Esophagus muscularis mucosa (tissue), 4 donors: ENCODE measurements around the gene DMPK. TPM values are rescaled to one million over a fixed set of nuclear protein-coding genes. Genes with fewer than 3 reads are reported as not detected.

ENCODE experiments used
- DNase-seq: peaks from one replicate; pipeline ENCODE4 v3.0.0-alpha.2; 2017; ENCODE audit errors: extremely low spot score
- H3K27ac ChIP-seq, 4 donors: fragments of 200-600 bp; sonication (generic); replicated peaks in 1 of 4; 1 replicate in 3 of 4; 2 replicates in 1 of 4; pipeline ENCODE4 v1.5.1; 2016 to 2019; ENCODE audit warnings: mild to moderate bottlenecking in 1 of 4
- H3K27me3 ChIP-seq, 4 donors: fragments of 200-600 bp; sonication (generic); one replicate each; pipeline versions ENCODE4 v1.5.1 to v1.6.0; 2016 to 2019
- H3K36me3 ChIP-seq, 4 donors: fragments of 200-600 bp; sonication (generic); one replicate each; pipeline ENCODE4 v1.5.1; 2016 to 2019
- H3K4me1 ChIP-seq, 4 donors: fragments of 200-600 bp; sonication (generic); one replicate each; pipeline ENCODE4 v1.5.1; 2016 to 2019
- H3K4me3 ChIP-seq, 4 donors: fragments of 200-600 bp; sonication (generic); 1 replicate in 2 of 4; 2 replicates in 2 of 4; pipeline ENCODE4 v1.5.1; 2016 to 2019; ENCODE audit warnings: mild to moderate bottlenecking in 4 of 4, moderate library complexity in 1 of 4
- H3K9me3 ChIP-seq, 4 donors: fragments of 200-600 bp; sonication (generic); 1 replicate in 3 of 4; 2 replicates in 1 of 4; pipeline ENCODE4 v1.5.1; 2016 to 2019
- EP300 ChIP-seq: sonication (generic); formaldehyde crosslinking; IDR thresholded peaks from one replicate; pipeline ENCODE4 v1.6.1; 2017; ENCODE audit warnings: antibody characterized with exemption
- POLR2A ChIP-seq: fragments of 450-650 bp; IDR thresholded peaks from one replicate; pipeline ENCODE4 v1.6.1; 2017; ENCODE audit warnings: antibody characterized with exemption, moderate library complexity, mild to moderate bottlenecking, low read depth
- POLR2AphosphoS5 ChIP-seq, 2 donors: sonication (generic); formaldehyde crosslinking; IDR thresholded peaks; one replicate each; pipeline ENCODE4 v1.6.1; 2017; ENCODE audit warnings: antibody characterized with exemption in 2 of 2
- WGBS: methylation state at CpG from one replicate; pipeline ENCODE4 v1.1.5; 2018; 5-methylcytosine and 5-hydroxymethylcytosine counted together
- intact Hi-C: fragments of 100-400 bp; cut with DNase I; formaldehyde crosslinking; loops from one replicate; pipeline ENCODE4 v1.15.1; 2023
- total RNA-seq, 4 donors: library from RNA; depleted of rRNA; stranded (reverse); fragments of >200 nt; gene quantifications; one replicate each; pipeline versions ENCODE4 v1.1.0 to v1.2.1, GENCODE V29; 2016
- TF ChIP-seq, protein P1 (sequence below), 3 experiments: fragments of 200-600 bp in 2 of 3; fragments of 450-650 bp in 1 of 3; sonication (generic) in 2 of 3; IDR thresholded peaks; one replicate each; pipeline ENCODE4 v1.5.1; 2017 to 2019; ENCODE audit warnings: antibody characterized with exemption in 3 of 3, mild to moderate bottlenecking in 2 of 3, moderate library complexity in 1 of 3

Gene DMPK
- total RNA-seq, 4 donors from 2014 or later, result 247 to 487 (median 347) TPM

DNA sequence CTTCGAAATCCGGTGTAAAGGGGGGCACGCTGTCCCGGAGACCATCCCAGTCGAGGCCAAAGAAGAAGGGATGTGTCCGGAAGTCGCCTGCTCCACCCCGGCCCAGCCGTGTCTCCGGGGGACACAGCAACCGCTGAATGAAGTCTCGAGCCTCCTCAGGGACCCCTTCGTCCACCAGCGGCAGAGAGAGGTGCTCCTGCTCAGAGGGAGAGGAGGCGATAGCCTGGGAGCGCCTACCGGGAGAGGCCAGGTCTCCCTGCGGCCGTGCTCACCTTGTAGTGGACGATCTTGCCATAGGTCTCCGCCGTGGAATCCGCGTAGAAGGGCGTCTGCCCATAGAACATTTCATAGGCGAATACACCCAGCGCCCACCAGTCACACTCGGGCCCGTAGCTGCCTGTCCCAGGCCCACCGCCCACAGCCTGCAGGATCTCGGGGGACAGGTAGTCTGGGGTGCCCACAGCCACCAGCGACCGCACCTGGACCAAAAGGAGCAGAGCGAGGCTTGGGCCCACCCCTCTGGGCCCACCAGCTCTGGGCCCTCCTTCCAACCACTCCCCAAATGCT is 4.8 kb downstream of the DMPK start:
- TF ChIP-seq POLR2AphosphoS5 (IDR thresholded peaks at IDR 0.05), result no peak
- Histone ChIP-seq H3K9me3 (no peaks in the 10 kb centered on the region), H3K4me3 (no peak overlapping the region), H3K4me1 (peaks cover 28 to 59% (median 52%) of the 10 kb centered on the region in 4 donors), H3K36me3 (peaks cover 33 to 57% (median 48%) of the 10 kb centered on the region in 4 donors), H3K27ac (peak overlapping the region in 3 of 4 donors; percentile 94 to 97 (median 96)), H3K27me3 (no peaks in the 10 kb centered on the region)
- 86% methylated on average over 19 of the region's 34 CpGs for WGBS
- intact Hi-C loops, result no loop called here
- DNase-seq, result no peak

DNA sequence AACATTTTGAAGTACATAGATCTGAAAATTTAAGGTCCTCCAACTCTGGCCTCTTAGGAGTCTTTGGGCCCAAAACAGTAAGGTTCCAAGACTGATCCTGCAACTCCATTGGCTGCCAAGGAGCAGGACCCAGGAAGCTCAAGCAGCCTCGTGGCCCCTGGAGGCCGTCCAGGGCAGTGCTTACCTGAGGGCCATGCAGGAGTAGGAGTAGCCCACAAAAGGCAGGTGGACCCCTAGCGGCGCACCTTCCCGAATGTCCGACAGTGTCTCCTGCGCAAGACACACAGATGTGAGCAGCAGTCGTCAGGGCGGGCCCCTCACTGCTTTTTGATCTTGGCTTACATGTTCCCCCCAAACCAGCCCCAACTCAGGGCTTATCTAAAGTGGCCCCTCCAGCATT is 7.5 kb downstream of the DMPK start:
- no peak for DNase-seq
- peaks cover 18 to 59% (median 51%) of the 10 kb centered on the region in 4 donors for H3K4me1 ChIP-seq
- no peaks in the 10 kb centered on the region for H3K9me3 ChIP-seq
- H3K36me3 ChIP-seq, result peaks cover 33 to 72% (median 53%) of the 10 kb centered on the region in 4 donors
- H3K27ac ChIP-seq, result no peak overlapping the region
- H3K27me3 ChIP-seq, result no peaks in the 10 kb centered on the region
- H3K4me3 ChIP-seq, result no peak overlapping the region
- TF ChIP-seq POLR2AphosphoS5 (IDR thresholded peaks at IDR 0.05) (no peak), EP300 (no peak), POLR2A (no peak)
- TF ChIP-seq, protein P1, sequence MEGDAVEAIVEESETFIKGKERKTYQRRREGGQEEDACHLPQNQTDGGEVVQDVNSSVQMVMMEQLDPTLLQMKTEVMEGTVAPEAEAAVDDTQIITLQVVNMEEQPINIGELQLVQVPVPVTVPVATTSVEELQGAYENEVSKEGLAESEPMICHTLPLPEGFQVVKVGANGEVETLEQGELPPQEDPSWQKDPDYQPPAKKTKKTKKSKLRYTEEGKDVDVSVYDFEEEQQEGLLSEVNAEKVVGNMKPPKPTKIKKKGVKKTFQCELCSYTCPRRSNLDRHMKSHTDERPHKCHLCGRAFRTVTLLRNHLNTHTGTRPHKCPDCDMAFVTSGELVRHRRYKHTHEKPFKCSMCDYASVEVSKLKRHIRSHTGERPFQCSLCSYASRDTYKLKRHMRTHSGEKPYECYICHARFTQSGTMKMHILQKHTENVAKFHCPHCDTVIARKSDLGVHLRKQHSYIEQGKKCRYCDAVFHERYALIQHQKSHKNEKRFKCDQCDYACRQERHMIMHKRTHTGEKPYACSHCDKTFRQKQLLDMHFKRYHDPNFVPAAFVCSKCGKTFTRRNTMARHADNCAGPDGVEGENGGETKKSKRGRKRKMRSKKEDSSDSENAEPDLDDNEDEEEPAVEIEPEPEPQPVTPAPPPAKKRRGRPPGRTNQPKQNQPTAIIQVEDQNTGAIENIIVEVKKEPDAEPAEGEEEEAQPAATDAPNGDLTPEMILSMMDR (IDR thresholded peaks at IDR 0.05), result no peak
- intact Hi-C loops, result no loop called here
- WGBS, result 77% methylated on average over 5 of the region's 9 CpGs

DNA sequence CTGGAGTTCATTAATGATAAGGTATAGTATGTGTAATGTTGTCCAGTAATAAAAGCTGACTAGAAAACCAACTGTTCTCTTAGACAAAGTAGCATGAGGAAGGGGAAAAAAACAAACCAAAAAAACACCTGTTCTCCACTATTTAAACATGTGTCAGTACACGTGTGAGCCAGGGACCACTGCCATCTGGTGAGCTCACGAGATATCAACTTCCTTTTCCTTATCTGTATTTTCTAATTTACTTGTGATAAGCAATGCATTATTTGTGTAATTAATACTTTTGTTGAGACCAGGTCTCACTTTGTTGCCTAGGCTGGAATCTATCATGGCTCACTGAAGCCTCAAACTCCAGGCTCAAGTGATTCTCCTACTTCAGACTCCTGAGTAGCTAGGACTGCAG is 8.9 kb downstream of the DMPK start:
- Histone ChIP-seq H3K27ac (peak overlapping the region in 3 of 4 donors; percentile 91 to 98 (median 98)), H3K27me3 (no peaks in the 10 kb centered on the region), H3K9me3 (no peaks in the 10 kb centered on the region), H3K4me3 (no peak overlapping the region), H3K4me1 (peaks cover 10 to 48% (median 41%) of the 10 kb centered on the region in 4 donors), H3K36me3 (peaks cover 30 to 63% (median 44%) of the 10 kb centered on the region in 4 donors)
- TF ChIP-seq POLR2A, result no peak
- no peak for TF ChIP-seq POLR2AphosphoS5 (IDR thresholded peaks at IDR 0.05)
- TF ChIP-seq, protein P1 (IDR thresholded peaks at IDR 0.05), result no peak
- no peak for TF ChIP-seq EP300
- intact Hi-C loops, result no loop called here
- WGBS, result 25% methylated on average over 2 of the region's 2 CpGs
- DNase-seq, result no peak

DNA sequence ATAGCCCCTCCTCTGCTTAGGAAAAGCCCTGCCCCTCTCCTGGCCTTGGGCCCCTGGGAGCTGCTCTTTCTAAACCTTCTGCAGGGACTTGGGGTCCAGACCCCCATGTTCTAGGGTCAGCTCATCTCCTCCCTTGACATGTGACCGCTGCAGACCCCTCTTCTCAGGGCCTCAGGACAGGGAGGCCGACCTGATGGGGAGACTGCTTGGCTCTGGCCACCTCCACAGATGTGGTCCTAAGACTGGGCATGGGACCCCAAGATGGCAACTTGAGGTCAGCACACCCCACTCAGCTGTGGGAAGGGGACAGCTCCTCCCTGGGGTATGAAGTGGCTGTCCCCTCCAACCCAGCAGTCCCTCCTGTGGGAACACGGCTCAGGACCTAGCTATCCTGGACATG is 9.4 kb downstream of the DMPK start:
- H3K4me1 ChIP-seq, result peaks cover 10 to 47% (median 36%) of the 10 kb centered on the region in 4 donors
- peaks cover 26 to 59% (median 40%) of the 10 kb centered on the region in 4 donors for H3K36me3 ChIP-seq
- no peak overlapping the region for H3K4me3 ChIP-seq
- intact Hi-C loops, result no loop called here
- peak overlapping the region; percentile 91 to 98 (median 97) for H3K27ac ChIP-seq
- DNase-seq, result no peak
- no peaks in the 10 kb centered on the region for H3K27me3 ChIP-seq
- 80% methylated on average over 1 of the region's 3 CpGs for WGBS
- TF ChIP-seq POLR2A, result no peak
- no peaks in the 10 kb centered on the region for H3K9me3 ChIP-seq

DNA sequence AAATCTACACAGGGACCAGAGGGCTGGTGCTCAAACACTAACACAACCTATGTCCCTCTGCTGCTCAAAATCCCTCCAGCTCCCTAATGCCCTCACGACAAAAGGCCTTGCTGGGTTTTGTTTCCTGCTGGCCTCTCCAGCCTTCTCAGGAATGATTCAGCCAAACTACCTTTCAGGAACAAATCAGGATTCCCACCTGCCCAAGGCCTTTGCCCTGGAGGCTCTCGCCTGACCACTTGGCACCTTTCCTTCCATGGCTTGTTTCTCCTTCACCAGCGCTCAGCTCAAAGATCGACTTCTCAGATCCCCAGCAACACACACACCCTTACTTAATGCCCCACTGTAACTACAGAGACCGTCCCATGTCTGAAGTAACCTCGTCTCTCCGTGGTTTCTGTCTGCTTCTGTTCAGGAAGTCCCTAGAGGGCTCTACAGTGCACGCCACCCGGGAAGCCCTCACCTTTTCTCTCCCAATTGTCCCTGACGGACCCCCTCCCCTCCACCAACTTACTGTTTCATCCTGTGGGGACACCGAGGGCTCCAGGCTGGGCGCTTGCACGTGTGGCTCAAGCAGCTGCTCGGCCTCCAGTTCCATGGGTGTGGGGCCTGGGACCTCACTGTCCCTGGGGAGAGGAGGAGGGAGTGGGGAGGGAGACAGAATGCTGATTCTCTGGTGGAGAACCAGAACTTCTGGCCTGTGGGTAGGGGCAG is 10.0 kb downstream of the DMPK start:
- TF ChIP-seq EP300, result no peak
- TF ChIP-seq, protein P1 (IDR thresholded peaks at IDR 0.05), result no peak
- TF ChIP-seq POLR2A, result no peak
- no peak for TF ChIP-seq POLR2AphosphoS5 (IDR thresholded peaks at IDR 0.05)
- Histone ChIP-seq H3K27ac (peak overlapping the region; percentile 91 to 98 (median 97)), H3K4me1 (peaks cover 11 to 44% (median 35%) of the 10 kb centered on the region in 4 donors), H3K27me3 (no peaks in the 10 kb centered on the region), H3K36me3 (peaks cover 19 to 52% (median 33%) of the 10 kb centered on the region in 4 donors), H3K9me3 (no peaks in the 10 kb centered on the region), H3K4me3 (no peak overlapping the region)
- WGBS, result 75% methylated on average over 11 of the region's 14 CpGs
- no peak for DNase-seq
- intact Hi-C loops, result no loop called here
